Upper lobe of right lung (tissue), 1 donor: ENCODE results near the gene MBTPS1. TPM values are rescaled to one million over a fixed set of nuclear protein-coding genes. Genes with fewer than 3 reads are reported as not detected.

Experiments used
- ATAC-seq: fragments of 200-7000 bp; cut with Tn5 transposase; one replicate; pipeline ENCODE4 v1.9.1; 2020; ENCODE audit warnings: mild to moderate bottlenecking, moderate library complexity
- DNase-seq: peaks from one replicate; pipeline ENCODE4 v3.0.0-alpha.2; 2020
- H3K27ac ChIP-seq: fragments of 200-600 bp; one replicate; pipeline ENCODE4 v1.8.0; 2022
- H3K27me3 ChIP-seq: fragments of 200-600 bp; one replicate; pipeline ENCODE4 v1.8.0; 2022; ENCODE audit warnings: mild to moderate bottlenecking
- H3K36me3 ChIP-seq: fragments of 200-600 bp; one replicate; pipeline ENCODE4 v1.8.0; 2022
- H3K4me1 ChIP-seq: fragments of 200-600 bp; one replicate; pipeline ENCODE4 v1.8.0; 2022
- H3K4me3 ChIP-seq: fragments of 200-600 bp; one replicate; pipeline ENCODE4 v1.8.0; 2022; ENCODE audit warnings: mild to moderate bottlenecking
- H3K9me3 ChIP-seq: fragments of 200-600 bp; one replicate; pipeline ENCODE4 v1.8.0; 2022
- intact Hi-C: fragments of 100-400 bp; cut with DNase I; formaldehyde crosslinking; loops from one replicate; pipeline ENCODE4 v1.11.0; 2022
- total RNA-seq: library from RNA; stranded (reverse); fragmentation: NEBNext Ultra II Directional; extraction: Animal tissue kit (Norgen Biotek cat#: 25700); gene quantifications from one replicate; pipeline ENCODE4 v1.2.1, GENCODE V29; 2021
- TF ChIP-seq, protein P1 (sequence below): fragments of 200-600 bp; IDR thresholded peaks from one replicate; pipeline ENCODE4 v1.8.0; 2022; ENCODE audit warnings: antibody characterized with exemption
- donor health status: DM: no; HTN: yes; CAD: no; lungs with severe emphysema.

The MBTPS1 gene
- total RNA-seq, 1 donor from 2014 or later: 97.5 TPM

DNA sequence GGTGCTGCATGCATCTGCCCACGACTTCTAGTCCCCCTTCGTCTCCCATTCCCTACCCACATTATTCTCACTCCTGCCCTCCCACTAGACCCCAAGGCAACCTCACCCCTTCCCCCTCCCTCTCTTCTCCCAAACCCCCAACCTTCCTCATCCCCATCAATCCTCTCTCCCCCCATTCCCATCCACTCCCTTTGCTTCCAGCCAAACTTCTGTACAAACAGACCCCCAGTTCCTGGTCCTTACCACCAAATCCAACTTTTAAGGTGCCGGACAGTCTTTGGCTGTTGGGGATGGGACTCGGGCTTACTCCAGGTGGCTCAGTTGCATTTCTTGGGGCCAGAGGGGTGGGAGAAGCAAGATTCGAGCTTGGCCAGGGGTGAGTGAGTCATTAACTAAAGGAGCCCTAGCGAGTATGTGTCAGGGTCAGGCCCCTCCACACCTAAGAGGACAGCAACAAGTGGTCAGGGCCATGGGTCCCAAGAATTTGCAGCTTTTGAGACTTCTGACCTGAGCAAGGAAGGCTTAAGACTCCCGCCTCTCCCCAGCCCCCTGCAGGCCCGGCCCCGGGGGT, 74.3 kb downstream of the MBTPS1 start, which contains the start of gene SLC38A8:
SLC38A8 (minus strand) TSS at position 488 of the 571 bp plus-strand sequence. CDS start 638 bp downstream, outside the sequence.
- no peak for ATAC-seq
- peaks cover 5% of the 10 kb centered on the region for H3K27me3 ChIP-seq
- TF ChIP-seq, protein P1, sequence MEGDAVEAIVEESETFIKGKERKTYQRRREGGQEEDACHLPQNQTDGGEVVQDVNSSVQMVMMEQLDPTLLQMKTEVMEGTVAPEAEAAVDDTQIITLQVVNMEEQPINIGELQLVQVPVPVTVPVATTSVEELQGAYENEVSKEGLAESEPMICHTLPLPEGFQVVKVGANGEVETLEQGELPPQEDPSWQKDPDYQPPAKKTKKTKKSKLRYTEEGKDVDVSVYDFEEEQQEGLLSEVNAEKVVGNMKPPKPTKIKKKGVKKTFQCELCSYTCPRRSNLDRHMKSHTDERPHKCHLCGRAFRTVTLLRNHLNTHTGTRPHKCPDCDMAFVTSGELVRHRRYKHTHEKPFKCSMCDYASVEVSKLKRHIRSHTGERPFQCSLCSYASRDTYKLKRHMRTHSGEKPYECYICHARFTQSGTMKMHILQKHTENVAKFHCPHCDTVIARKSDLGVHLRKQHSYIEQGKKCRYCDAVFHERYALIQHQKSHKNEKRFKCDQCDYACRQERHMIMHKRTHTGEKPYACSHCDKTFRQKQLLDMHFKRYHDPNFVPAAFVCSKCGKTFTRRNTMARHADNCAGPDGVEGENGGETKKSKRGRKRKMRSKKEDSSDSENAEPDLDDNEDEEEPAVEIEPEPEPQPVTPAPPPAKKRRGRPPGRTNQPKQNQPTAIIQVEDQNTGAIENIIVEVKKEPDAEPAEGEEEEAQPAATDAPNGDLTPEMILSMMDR: no peak
- no peaks in the 10 kb centered on the region for H3K9me3 ChIP-seq
- H3K4me3 ChIP-seq: no peak within 1 kb of the TSS
- no peaks in the 10 kb centered on the region for H3K36me3 ChIP-seq
- DNase-seq: peak; percentile 28
- no peak within 1 kb of the TSS for H3K27ac ChIP-seq
- intact Hi-C loops: no loop called here
- H3K4me1 ChIP-seq: no peaks in the 10 kb centered on the region

DNA sequence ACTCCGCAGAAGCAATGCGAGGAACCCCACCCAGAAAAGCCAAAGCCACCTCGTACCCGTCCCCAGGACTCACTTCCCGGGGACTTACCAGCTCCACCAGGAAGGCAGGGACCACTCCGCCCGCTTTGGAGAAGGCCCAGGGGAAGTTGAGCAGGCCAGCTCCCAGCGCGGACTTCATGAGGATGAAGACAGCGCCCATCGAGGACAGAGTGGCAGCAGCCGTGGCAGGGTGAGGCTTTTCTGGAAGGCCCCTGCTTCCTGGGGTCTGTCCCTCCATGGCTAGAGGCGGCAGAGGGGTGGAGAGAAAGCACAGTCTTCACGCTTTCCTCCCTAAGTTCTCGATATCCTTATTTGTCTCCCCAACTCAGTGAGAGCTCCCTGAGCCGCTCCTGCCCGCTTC, 74.9 kb downstream of the MBTPS1 start:
- no peaks in the 10 kb centered on the region for H3K9me3 ChIP-seq
- TF ChIP-seq, protein P1: no peak
- no peaks in the 10 kb centered on the region for H3K36me3 ChIP-seq
- ATAC-seq (no peak), DNase-seq (no peak)
- no peaks in the 10 kb centered on the region for H3K4me1 ChIP-seq
- peaks cover 5% of the 10 kb centered on the region for H3K27me3 ChIP-seq
- intact Hi-C loops: no loop called here
- no peak overlapping the region for H3K27ac ChIP-seq
- no peak overlapping the region for H3K4me3 ChIP-seq

DNA sequence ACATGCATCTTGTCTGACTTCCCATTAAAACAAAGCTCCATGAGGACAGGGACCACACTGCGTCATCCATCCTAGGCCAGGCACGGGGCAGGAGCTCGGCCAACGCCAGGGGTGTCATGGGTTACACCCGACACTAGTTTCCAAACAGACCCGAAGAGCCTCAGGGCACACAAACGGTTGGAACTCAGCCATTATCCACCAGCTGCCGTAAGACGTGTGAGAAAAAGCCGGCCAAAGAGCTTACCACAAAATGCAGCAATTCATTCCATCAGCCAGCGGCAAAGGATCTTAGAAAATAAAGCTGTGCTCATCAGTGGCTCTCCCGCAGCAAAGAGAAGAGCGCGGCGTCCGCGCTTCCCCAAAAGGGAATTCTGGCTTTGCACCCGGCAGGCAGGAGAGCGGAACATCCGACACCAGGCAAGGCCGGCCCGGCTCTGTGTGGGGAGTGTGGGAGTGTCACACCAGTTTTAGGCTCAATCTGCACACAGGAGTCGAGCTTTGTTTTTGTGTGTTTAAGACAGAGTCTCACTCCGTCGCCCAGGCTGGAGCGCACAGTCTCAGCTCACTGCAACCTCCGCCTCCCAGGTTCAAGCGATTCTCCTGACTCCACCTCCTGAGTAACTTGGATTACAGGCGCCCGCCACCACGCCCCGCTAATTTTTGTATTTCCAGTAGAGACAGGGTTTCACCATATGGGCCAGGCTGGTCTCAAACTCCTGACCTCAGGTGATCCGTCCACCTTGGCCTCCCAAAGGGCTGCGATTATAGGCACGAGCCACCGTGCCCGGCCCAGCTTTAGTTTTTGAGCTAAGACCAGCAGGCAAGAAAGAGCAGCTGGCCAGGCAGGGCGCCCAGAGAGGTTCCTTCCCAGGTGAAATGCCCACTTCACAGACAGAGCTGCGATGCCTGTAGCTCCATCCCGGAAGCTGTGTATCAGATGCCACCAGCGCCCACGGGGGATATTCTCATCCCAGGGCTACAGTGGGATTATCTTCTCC, 75.6 kb downstream of the MBTPS1 start:
- Histone ChIP-seq H3K27me3 (peaks cover 5% of the 10 kb centered on the region), H3K4me1 (no peaks in the 10 kb centered on the region), H3K9me3 (no peaks in the 10 kb centered on the region), H3K27ac (no peak overlapping the region), H3K36me3 (no peaks in the 10 kb centered on the region), H3K4me3 (no peak overlapping the region)
- intact Hi-C loops: no loop called here
- TF ChIP-seq, protein P1: no peak
- no peak for DNase-seq
- ATAC-seq: no peak

DNA sequence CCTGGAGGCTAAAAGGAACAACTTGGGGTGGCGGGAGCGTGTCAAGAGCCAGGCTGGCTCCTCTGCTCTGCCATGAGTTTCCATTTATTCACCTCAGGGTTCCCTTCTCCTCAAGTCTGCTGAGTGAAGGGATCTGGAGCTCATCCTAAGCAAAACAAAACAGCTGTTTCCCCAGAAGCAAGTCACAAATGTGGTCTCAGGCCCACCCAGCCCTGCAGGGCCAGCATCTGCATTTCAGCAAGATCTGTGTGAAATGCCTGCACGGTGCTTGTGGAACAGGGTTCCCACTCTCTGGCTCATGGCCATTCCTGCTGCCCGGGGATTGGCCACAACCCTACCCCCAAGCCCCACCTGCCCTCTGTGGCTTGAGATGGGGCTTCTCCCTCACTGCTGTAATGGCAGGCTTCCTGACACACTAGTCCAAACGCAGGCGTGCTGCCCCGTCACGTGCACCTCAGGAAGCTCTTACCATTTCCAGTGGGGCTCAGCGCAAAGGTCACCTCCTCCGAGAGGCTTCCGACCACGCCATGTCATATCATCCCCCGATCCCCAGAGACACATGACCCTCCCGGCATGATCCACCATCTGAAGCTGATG, 76.4 kb downstream of the MBTPS1 start:
- H3K9me3 ChIP-seq: no peaks in the 10 kb centered on the region
- no peaks in the 10 kb centered on the region for H3K4me1 ChIP-seq
- TF ChIP-seq, protein P1: no peak
- intact Hi-C loops: no loop called here
- DNase-seq (no peak), ATAC-seq (no peak)
- no peaks in the 10 kb centered on the region for H3K36me3 ChIP-seq
- H3K27ac ChIP-seq: no peak overlapping the region
- H3K27me3 ChIP-seq: peaks cover 5% of the 10 kb centered on the region
- H3K4me3 ChIP-seq: no peak overlapping the region

DNA sequence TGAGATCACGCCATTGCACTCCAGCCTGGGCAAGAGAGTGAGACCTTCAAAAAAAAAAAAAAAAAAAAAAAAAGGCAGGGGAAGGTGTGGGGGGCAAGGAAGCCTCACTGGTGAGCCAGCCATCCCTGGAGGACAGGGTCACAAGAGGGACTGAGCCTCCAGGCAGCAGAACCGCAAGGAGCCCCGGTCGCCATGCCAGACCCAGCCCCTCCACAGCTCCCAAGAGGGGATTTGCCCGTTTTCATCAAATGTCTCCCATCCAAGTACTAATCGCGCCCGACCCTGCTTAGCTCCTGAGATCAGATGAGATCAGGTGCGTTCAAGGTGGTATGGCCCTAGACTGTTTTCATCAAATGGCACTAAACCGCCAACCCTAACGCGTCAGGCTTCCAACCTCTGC, 77.0 kb downstream of the MBTPS1 start:
- ATAC-seq: no peak
- H3K4me1 ChIP-seq: no peaks in the 10 kb centered on the region
- no peaks in the 10 kb centered on the region for H3K36me3 ChIP-seq
- H3K27me3 ChIP-seq: peaks cover 5% of the 10 kb centered on the region
- H3K9me3 ChIP-seq: no peaks in the 10 kb centered on the region
- TF ChIP-seq, protein P1: no peak
- H3K27ac ChIP-seq: no peak overlapping the region
- intact Hi-C loops: no loop called here
- DNase-seq: no peak
- no peak overlapping the region for H3K4me3 ChIP-seq
